HepG2 (cell line): ENCODE measurements around the gene ARAP1. TPM values are rescaled to one million over a fixed set of nuclear protein-coding genes. Genes with fewer than 3 reads are reported as not detected.
"Not testable (repeated sequence)": the region's sequence is repeated elsewhere in the genome, so short reads cannot be mapped to it uniquely, and the experiment has no call there.

Experiments used
- ATAC-seq: fragments of 200-7000 bp; cut with Tn5 transposase; 3 replicates; pipeline ENCODE4 v1.9.1; 2020; ENCODE audit warnings: mild to moderate bottlenecking, moderate library complexity
- BruUV-seq: library from RNA; stranded (reverse); fragments of 400-500 nt; replicated peaks from 2 replicates; lab custom pipeline; 2021; lab: Mats Ljungman, UMichigan
- CTCF ChIA-PET: fragments of 300-600 bp; formaldehyde crosslinking; extraction: SDS; loops from one replicate; lab custom pipeline; 2021; ENCODE audit warnings: low total read pairs, inconsistent platforms, low intra/inter-chr PET ratio; lab: Yijun Ruan, JAX
- POLR2A ChIA-PET: fragments of 350-600 bp; sonication (Branson Sonifier 250); formaldehyde crosslinking; loops from one replicate; lab custom pipeline; 2020; ENCODE audit warnings: antibody characterized with exemption, inconsistent platforms; lab: Yijun Ruan, JAX
- DNase-seq: peaks from one replicate; pipeline ENCODE4 v3.0.0-alpha.2; 2015; ENCODE audit warnings: low spot score
- FAIRE-seq: peaks from 3 replicates; lab custom pipeline; 2011; peaks lifted over from hg19 to GRCh38; lab: Jason Lieb, UNC
- H2AFZ ChIP-seq: one replicate; pipeline ENCODE4 v1.6.1; 2011; ENCODE audit warnings: low read length, inconsistent platforms
- H3K27ac ChIP-seq: fragments of 300-600 bp; 3 replicates; pipeline ENCODE4 v1.8.0; 2011; ENCODE audit warnings: mixed run types, mild to moderate bottlenecking, mixed read lengths, low read length, inconsistent platforms; ENCODE audit not compliant: insufficient read depth; ENCODE audit errors: extremely low read length
- H3K27me3 ChIP-seq, 2 experiments: fragments of 200-600 bp in 1 of 2; 2 replicates in 1 of 2; 3 replicates in 1 of 2; pipeline versions ENCODE4 v1.6.0 to v1.8.0; 2011; ENCODE audit warnings: low read length in 2 of 2, mild to moderate bottlenecking in 2 of 2, moderate library complexity in 2 of 2, inconsistent platforms in 1 of 2; ENCODE audit not compliant: insufficient read depth in 2 of 2, control insufficient read depth in 1 of 2
- H3K36me3 ChIP-seq, 2 experiments: fragments of 200-600 bp in 1 of 2; replicated peaks in 1 of 2; 2 replicates in 1 of 2; 3 replicates in 1 of 2; pipeline versions ENCODE4 v1.5.1 to v1.8.0; 2011; ENCODE audit warnings: low read length in 2 of 2, inconsistent platforms in 1 of 2; ENCODE audit not compliant: insufficient read depth in 2 of 2, control insufficient read depth in 1 of 2
- H3K4me1 ChIP-seq: 2 replicates; pipeline ENCODE4 v1.5.1; 2012; ENCODE audit warnings: low read length, inconsistent platforms; ENCODE audit not compliant: insufficient read depth
- H3K4me2 ChIP-seq: 2 replicates; pipeline ENCODE4 v1.6.0; 2011; ENCODE audit warnings: low read depth, low read length, inconsistent platforms
- H3K4me3 ChIP-seq, 3 experiments: fragments of 200-600 bp in 1 of 3; sonication (generic), shearing (Covaris generic) in 1 of 3; replicated peaks in 1 of 3; 2 replicates each; pipeline ENCODE4 v1.5.1; 2011 to 2016; ENCODE audit warnings: low read length in 3 of 3, inconsistent platforms in 2 of 3, low read depth in 2 of 3, mild to moderate bottlenecking in 2 of 3, control low read depth in 1 of 3, mixed read lengths in 1 of 3; ENCODE audit not compliant: insufficient read depth in 1 of 3
- H3K79me2 ChIP-seq: one replicate; pipeline ENCODE4 v1.6.1; 2011; ENCODE audit warnings: low read length, inconsistent platforms; ENCODE audit not compliant: insufficient read depth
- H3K9ac ChIP-seq: 2 replicates; pipeline ENCODE4 v1.6.0; 2011; ENCODE audit warnings: mild to moderate bottlenecking, low read depth, low read length, inconsistent platforms; ENCODE audit not compliant: insufficient read depth
- H3K9me3 ChIP-seq: 2 replicates; pipeline ENCODE4 v1.5.1; 2012; ENCODE audit warnings: mild to moderate bottlenecking, low read length
- H4K20me1 ChIP-seq: 2 replicates; pipeline ENCODE4 v1.6.0; 2011; ENCODE audit warnings: inconsistent platforms, mild to moderate bottlenecking, low read length, moderate library complexity; ENCODE audit not compliant: insufficient read depth
- NKX3-1 ChIP-seq: sonication (generic); formaldehyde crosslinking; IDR thresholded peaks from 2 replicates; pipeline ENCODE4 v1.5.0; 2020; ENCODE audit warnings: missing genetic modification reagents
- NRL ChIP-seq: sonication (generic); formaldehyde crosslinking; IDR thresholded peaks from 2 replicates; pipeline ENCODE4 v1.5.0; 2020; ENCODE audit warnings: missing genetic modification reagents, mild to moderate bottlenecking, moderate library complexity, borderline replicate concordance
- REPIN1 ChIP-seq: sonication (generic); formaldehyde crosslinking; IDR thresholded peaks from 2 replicates; pipeline ENCODE4 v1.8.0; 2022; ENCODE audit warnings: missing genetic modification reagents, low read depth, mild to moderate bottlenecking, borderline replicate concordance
- SMAD1 ChIP-seq: sonication (generic); formaldehyde crosslinking; IDR thresholded peaks from 2 replicates; pipeline ENCODE4 v1.4.0; 2020; ENCODE audit warnings: missing genetic modification reagents, low read depth, mild to moderate bottlenecking, borderline replicate concordance
- ZFAT ChIP-seq: sonication (generic); formaldehyde crosslinking; conservative IDR thresholded peaks from 2 replicates; pipeline ENCODE4 v1.8.1; 2023; ENCODE audit warnings: missing genetic modification reagents, inconsistent platforms
- ZNF430 ChIP-seq: sonication (generic); formaldehyde crosslinking; IDR thresholded peaks from 2 replicates; pipeline ENCODE4 v1.9.0; 2021; ENCODE audit warnings: mild to moderate bottlenecking, missing genetic modification reagents
- ZNF724P ChIP-seq: sonication (generic); formaldehyde crosslinking; IDR thresholded peaks from 2 replicates; pipeline ENCODE4 v1.8.0; 2022; ENCODE audit warnings: missing genetic modification reagents, borderline replicate concordance
- WGBS: methylation state at CpG from one replicate; pipeline ENCODE4 v1.1.6; 2017; ENCODE audit warnings: low lambda C conversion rate; 5-methylcytosine and 5-hydroxymethylcytosine counted together
- in situ Hi-C: cut with HindIII; loops from 2 replicates; pipeline ENCODE4 v1.10.0; 2017; ENCODE audit warnings: low pct_unique_long_range_greater_than_20kb; ENCODE audit not compliant: extremely low pct_ligation_motif_present
- intact Hi-C: fragments of 100-400 bp; cut with micrococcal nuclease; formaldehyde crosslinking; loops from one replicate; pipeline ENCODE4 v1.10.0; 2022; ENCODE audit not compliant: unreplicated experiment
- polyA plus RNA-seq, 8 experiments: library from polyadenylated mRNA; depleted of rRNA in 3 of 8; stranded (reverse) in 7 of 8; unstranded in 1 of 8; fragments of >200 nt; fragmentation: Illumina TruSeq in 4 of 8; extraction: Trizol in 4 of 8; gene quantifications; 2 replicates each; pipeline versions ENCODE4 v1.2.1 to v1.2.3, GENCODE V29; 2011 to 2016; ENCODE audit warnings: low read depth in 4 of 8, missing spikeins in 1 of 8, mixed read lengths in 1 of 8; ENCODE audit not compliant: insufficient read depth in 1 of 8
- total RNA-seq, 5 experiments: library from RNA; depleted of rRNA; stranded (reverse); fragments of >200 nt; fragmentation: Illumina TruSeq; extraction: Trizol; gene quantifications; 2 replicates each; pipeline ENCODE4 v1.2.3, GENCODE V29; 2016; ENCODE audit warnings: low read depth in 1 of 5
- TF ChIP-seq, protein P1 (sequence below): sonication (generic); formaldehyde crosslinking; IDR thresholded peaks from 2 replicates; pipeline ENCODE4 v1.4.0; 2020; ENCODE audit warnings: low read depth, mild to moderate bottlenecking, missing genetic modification reagents

The ARAP1 gene
- total and polyA plus RNA-seq, 2 of the 13 experiments (the other 11 are each of a cell fraction or from before 2014, with no cell fraction given), result 43.2 to 55.5 TPM

DNA sequence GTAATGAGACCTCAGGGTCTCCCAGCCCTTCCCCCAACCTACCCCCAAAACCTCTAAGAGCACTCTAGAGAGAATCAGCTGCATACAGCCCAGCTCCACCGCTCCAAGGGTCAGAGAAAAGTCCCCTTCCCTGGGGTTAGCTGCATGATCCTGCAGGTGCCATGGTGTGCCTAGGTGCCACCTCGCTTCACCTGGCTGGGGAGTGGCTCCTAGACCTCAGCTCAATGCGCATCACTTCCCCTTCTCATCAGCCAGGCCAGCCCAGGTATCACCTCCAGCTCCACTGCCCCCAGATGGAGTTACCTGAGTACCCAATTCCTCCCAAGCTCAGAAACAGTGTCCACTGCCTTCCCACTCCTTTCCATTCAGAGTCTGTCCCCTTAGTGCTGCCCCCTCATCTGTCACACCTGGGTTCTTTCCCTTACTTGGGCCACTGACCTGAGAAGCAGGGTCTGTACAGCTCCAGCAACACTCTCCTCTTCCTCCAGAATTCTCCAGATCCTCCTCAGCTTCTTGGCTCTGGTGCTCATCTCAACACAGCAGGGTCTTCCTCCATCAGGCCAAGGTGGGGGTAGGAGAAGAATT lies 40.3 kb upstream of the ARAP1 start:
- peak overlapping the region; percentile 24; the same call in 1 of the 2 replicates for H3K9ac ChIP-seq
- no peak for DNase-seq
- H3K9me3 ChIP-seq, result no peaks in the 10 kb centered on the region
- no peak overlapping the region for H2AFZ ChIP-seq
- POLR2A ChIA-PET, result interaction anchor here (1.0 to 3.9 kb wide), 3 partner anchors 14 to 67 kb away, joined by 3 to 103 read pairs (median 24); no protein-coding TSS in a partner anchor
- peak overlapping the region; percentile 65 for H3K27ac ChIP-seq
- FAIRE-seq, result no peak
- H3K27me3 ChIP-seq, result no peaks in the 10 kb centered on the region
- in situ Hi-C loops, result loop anchor here (5.0 kb wide), 1 partner anchor 40 kb away; the partner anchor contains the start of gene ARAP1
- H3K36me3 ChIP-seq, result no peaks in the 10 kb centered on the region
- peak overlapping the region; percentile 95 for H3K4me2 ChIP-seq
- H3K4me1 ChIP-seq, result peaks cover 66% of the 10 kb centered on the region
- no peaks in the 10 kb centered on the region for H3K79me2 ChIP-seq
- no peak overlapping the region for H3K4me3 ChIP-seq
- TF ChIP-seq NKX3-1 (CRISPR knock-in tag), result no peak
- TF ChIP-seq SMAD1, result no peak
- no peak for TF ChIP-seq REPIN1 (CRISPR knock-in tag)
- no peak for TF ChIP-seq ZFAT (CRISPR knock-in tag)
- TF ChIP-seq, protein P1, sequence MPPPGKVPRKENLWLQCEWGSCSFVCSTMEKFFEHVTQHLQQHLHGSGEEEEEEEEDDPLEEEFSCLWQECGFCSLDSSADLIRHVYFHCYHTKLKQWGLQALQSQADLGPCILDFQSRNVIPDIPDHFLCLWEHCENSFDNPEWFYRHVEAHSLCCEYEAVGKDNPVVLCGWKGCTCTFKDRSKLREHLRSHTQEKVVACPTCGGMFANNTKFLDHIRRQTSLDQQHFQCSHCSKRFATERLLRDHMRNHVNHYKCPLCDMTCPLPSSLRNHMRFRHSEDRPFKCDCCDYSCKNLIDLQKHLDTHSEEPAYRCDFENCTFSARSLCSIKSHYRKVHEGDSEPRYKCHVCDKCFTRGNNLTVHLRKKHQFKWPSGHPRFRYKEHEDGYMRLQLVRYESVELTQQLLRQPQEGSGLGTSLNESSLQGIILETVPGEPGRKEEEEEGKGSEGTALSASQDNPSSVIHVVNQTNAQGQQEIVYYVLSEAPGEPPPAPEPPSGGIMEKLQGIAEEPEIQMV (CRISPR knock-in tag), result no peak
- TF ChIP-seq ZNF430 (CRISPR knock-in tag), result no peak
- no peak for TF ChIP-seq ZNF724P (CRISPR knock-in tag)
- no peak for TF ChIP-seq NRL (CRISPR knock-in tag)
- TF ChIP-seq, all 625 proteins: peak for 0
- 100% methylated on average over 2 of the region's 3 CpGs for WGBS
- intact Hi-C loops, result loop anchor here (1.0 kb wide), 1 partner anchor 26 kb away; no protein-coding TSS in a partner anchor
- BruUV-seq, result no TSS peak
- CTCF ChIA-PET, result interaction anchor here (1.5 to 2.9 kb wide), 3 partner anchors 28 to 67 kb away, joined by 7 to 27 read pairs (median 10); no protein-coding TSS in a partner anchor
- no peak for ATAC-seq
- no peaks in the 10 kb centered on the region for H4K20me1 ChIP-seq

DNA sequence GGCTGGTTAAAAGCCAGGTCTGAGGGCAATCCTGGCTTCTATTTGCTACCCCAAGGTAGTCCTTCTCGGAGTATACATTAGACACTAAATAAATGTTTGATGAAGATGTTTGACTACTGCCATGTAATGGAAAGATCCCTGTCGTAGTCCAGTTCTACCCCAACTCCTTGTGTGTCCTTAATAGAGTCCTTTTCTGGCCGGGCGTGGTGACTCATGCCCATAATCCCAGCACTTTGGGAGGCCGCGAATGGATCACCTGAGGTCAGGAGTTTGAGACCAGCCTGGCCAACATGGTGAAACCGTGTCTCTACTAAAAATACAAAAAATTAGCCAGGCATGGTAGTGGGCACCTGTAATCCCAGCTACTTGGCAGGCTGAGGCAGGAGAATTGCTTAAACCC lies 39.0 kb upstream of the ARAP1 start:
- peaks cover 79% of the 10 kb centered on the region for H3K4me1 ChIP-seq
- H3K4me3 ChIP-seq, H3K36me3 ChIP-seq, H4K20me1 ChIP-seq, H3K27me3 ChIP-seq, DNase-seq, H3K9ac ChIP-seq, H3K4me2 ChIP-seq, H3K9me3 ChIP-seq, CTCF ChIA-PET, POLR2A ChIA-PET, FAIRE-seq, H3K79me2 ChIP-seq, ATAC-seq, BruUV-seq, H2AFZ ChIP-seq, intact Hi-C loops: not testable (repeated sequence)
- in situ Hi-C loops, result loop anchor here (5.0 kb wide), 1 partner anchor 39 kb away; the partner anchor contains the start of gene ARAP1
- peak overlapping the region; percentile 53 for H3K27ac ChIP-seq
- 89% methylated on average over 7 of the region's 7 CpGs for WGBS
